Activated T-cell treated with anti-CD3 and anti-CD28 coated beads for 4 hours (primary cell): ENCODE data around the gene ATG4B.
"Not testable (repeated sequence)": the region's sequence is repeated elsewhere in the genome, so short reads cannot be mapped to it uniquely, and the experiment has no call there.

Experiments used
- DNase-seq: peaks from one replicate; pipeline ENCODE4 v3.0.0-alpha.2; 2020

ATG4B gene

GRCh38 chr2:241640165-241640795 is 2.8 kb downstream of the ATG4B start:
- no peak for DNase-seq

DNA sequence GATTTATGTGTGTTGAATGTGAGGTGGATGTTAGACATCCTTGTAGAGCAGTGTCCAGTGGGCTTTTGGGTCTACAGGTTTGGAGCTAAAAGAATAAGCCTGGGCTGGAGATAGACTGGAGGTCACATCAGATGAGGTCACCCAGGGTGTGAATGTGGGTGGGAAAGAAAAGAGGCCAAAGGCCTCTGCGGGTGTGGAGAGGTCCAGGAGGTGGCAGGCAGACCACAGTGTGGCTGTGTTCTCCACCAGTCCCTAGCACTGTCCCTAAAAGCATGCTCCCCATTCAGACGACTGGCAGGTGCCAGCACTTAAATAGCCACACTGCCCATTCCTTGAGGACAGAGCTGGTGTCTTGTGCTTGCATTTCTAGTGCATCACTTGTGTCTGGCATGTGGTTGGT is 4.1 kb downstream of the ATG4B start:
- DNase-seq = no peak

GRCh38 chr2:241645056-241645914 is 7.8 kb downstream of the ATG4B start:
- no peak for DNase-seq

GRCh38 chr2:241645915-241646645 is 8.6 kb downstream of the ATG4B start:
- DNase-seq = no peak

- no peak for DNase-seq
Measured at GRCh38 chr2:241648453-241648852, 11.0 kb downstream of the ATG4B start.

- DNase-seq = no peak
Measured at GRCh38 chr2:241649404-241649803, 11.9 kb downstream of the ATG4B start.

DNA sequence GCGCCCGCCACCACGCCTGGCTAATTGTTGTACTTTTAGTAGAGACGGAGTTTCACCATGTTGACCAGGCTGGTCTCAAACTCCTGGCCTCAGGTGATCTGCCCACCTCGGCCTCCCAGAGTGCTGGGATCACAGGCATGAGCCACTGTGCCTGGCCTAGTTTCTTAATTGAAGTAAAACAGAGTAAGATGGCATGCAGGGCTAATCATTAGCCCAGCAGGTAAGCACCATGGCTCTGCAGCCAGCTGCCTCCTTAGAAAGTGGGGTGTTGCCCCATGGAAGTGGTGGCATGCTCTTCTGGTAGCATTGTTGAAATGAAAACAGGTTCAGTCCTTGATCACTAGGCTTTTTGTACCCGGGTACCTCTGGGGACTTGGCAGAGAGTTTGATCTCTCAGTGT is 12.4 kb downstream of the ATG4B start:
- DNase-seq = no peak

- DNase-seq = no peak
Measured at GRCh38 chr2:241652142-241652541, 14.6 kb downstream of the ATG4B start.

DNA sequence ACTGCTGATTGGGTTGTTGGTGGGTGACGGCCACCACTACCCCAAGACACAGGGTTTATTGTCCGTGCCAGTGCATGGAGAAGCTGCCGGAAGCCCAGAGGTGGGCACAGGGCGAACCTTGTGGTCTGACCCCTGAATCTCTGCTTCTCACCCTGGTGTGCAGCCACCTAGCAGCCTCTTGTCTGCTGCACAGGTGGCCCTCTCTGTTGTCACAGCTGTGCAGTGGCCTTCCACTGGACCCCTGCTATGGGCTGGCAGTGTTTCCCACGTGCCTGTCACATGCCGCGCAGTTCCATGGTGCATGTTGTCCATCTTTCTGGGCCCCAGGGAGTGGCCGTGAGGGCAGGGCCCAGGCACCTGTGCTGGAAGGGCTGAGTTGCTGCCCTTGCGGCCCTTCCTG is 15.2 kb downstream of the ATG4B start:
- no peak for DNase-seq

DNA sequence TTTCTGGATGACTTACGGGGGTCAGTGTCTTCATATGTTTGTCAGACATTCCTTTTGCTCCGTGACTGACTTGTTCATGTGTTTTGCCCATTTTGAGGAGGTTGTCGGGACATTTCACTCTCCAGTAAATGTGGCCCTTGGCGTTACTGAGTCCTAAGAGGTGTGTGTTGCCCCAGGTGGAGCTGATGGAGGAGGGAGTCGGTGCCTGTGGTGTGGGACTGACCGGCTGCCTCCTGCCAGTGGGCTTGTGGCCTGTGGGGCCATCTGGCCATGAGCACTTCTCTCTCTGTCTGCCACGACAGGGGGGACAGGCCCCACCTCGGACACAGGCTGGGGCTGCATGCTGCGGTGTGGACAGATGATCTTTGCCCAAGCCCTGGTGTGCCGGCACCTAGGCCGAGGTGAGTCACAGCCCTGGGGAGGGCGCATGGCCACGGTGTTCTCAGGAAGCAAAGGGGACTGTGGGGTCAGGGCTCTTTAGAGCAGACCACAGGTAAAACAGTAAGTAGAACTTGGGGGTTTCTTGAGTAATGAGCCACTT is 15.8 kb downstream of the ATG4B start:
- DNase-seq = no peak

GRCh38 chr2:241654551-241654950 is 17.1 kb downstream of the ATG4B start:
- DNase-seq = no peak

DNA sequence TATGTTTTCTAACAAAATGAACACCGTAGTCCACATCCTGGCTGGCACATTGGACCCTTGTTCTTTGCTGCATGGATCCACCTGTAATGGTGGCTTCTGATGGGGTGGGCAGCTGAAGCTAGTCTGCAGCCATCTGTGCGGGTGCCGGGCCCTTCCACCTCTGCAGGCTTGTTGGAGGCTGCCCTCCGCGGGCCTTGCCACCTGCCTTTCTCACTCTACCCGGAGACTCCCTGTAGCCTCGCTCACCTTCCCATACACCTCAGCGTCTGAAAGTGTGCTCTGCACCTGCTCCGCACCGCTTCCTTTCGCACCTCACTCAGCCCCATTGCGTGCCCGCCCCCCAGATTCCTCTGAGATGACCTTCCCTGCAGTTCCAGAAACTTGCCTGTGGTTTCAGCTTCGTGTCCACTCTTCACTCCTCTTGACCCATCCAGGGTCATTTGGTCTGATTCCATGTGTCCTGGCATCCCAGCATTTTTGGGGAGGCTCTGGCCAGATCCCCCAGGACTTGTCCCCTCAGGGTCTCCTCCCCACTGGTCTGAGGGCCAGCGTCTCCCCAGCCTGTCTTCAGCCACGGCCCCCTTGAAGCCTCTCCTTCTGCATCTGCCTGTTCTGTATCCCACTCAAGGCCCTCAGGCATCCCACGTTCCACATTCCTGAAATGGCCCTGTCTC is 18.2 kb downstream of the ATG4B start:
- no peak for DNase-seq

DNA sequence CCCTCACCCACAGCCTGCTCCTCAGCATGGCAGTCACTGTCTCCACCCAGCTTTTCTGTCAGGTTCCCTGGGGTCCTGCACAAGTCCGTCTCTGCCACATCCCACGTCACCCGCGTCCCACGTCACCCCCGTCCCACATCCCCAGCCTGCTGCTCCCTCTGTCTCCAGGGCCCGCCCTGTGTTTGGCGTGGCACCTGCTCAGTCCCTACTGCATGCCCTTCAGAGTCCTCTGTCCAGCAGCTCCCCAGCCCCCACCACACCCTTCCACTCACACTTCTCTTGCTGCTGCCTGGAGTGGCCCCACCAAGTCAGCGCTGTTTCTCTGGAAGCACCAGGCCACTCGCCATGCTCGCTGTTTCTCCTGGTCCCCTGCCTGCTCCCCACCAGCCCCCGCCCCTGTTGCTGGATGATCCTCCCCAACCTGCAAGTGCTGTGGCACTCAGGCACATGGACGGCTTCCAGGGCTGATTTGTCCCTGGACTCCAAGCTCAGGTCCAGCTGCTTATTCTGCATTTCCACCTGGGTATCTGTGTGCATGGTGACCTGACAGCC is 18.8 kb downstream of the ATG4B start:
- DNase-seq = no peak

DNA sequence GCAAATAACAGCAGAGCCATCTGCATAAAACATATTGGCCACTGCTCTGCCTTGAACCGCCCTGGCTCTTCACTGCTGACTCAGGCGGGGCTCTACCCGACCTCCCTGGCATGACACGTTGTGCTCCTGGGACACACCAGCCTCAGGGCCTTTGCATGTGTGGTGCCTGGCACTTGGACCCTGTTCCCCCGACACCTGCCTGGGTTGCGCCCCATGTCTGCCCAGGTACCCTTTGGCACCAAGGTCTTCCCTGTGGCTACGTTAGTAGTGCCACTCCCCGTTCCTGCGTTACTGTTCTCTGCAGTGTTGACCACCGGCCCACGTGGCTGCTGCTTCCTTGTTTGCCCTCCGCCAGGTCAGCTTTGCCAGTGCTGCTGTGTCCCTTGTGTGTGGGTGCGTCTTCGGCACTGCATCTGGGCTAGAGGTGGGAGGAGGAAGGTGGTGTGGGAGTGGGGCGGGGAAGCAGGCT is 20.3 kb downstream of the ATG4B start:
- no peak for DNase-seq

GRCh38 chr2:241658296-241658695 is 20.8 kb downstream of the ATG4B start:
- no peak for DNase-seq

- peak; percentile 17 for DNase-seq
Measured at GRCh38 chr2:241659150-241659739, 21.8 kb downstream of the ATG4B start.

GRCh38 chr2:241660593-241661213 is 23.2 kb downstream of the ATG4B start:
- no peak for DNase-seq

GRCh38 chr2:241662731-241663130 is 25.2 kb downstream of the ATG4B start:
- not testable (repeated sequence) for DNase-seq

DNA sequence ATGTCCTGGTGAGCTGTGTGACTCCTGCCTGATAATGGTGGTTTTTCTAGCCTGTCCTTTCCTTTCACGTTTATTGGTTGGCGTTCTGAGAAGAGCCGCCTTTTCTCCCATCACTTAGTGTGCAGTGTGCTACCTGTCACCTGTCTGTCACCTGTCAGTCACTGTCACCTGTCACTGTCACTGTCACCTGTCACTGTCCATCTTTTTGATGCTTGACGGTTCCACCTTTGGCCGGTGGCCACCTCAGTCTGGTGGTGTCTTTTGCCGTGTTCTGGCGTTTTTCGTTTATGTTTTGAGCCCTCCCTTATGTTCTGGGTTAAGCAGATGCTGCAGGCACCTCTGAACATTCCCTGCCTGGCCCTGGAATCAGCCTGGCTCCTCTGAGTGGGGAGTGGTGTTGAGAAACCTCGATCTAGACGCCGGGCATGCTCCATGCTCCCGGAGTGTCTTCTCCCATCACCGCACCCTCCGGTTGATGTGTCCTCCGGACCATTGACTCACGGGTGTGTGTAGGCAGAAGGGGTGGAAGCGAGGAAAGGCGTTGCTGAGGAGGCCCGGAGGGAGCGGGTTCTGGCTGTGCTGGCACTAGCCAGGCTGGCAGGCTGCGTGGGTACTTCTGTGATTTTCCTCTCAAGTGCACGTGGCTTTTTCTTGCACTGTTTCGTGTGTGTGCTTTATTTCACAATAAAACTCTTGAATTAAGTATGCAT is 28.4 kb downstream of the ATG4B start:
- DNase-seq = no peak

GRCh38 chr2:241666627-241667400 is 29.3 kb downstream of the ATG4B start:
- DNase-seq = no peak
